RPMI7951 (cell line): ENCODE results near the gene A4GALT. TPM values are rescaled to one million over a fixed set of nuclear protein-coding genes. Genes with fewer than 3 reads are reported as not detected.
A peak's percentile ranks its signal among the peaks of the same experiment; 100 is the strongest.
"Not testable (repeated sequence)": the region's sequence is repeated elsewhere in the genome, so short reads cannot be mapped to it uniquely, and the experiment has no call there.

Experiments used
- DNase-seq: peaks from one replicate; pipeline ENCODE4 v3.0.0-alpha.2; 2012; ENCODE audit warnings: low read depth
- total RNA-seq: library from RNA; depleted of rRNA; stranded (reverse); fragments of >200 nt; shearing (Covaris generic); gene quantifications from 2 replicates; pipeline ENCODE4 v1.2.3, GENCODE V29; 2014; rRNA removed

The A4GALT gene
- 3.2 and 3.9 TPM in 2 replicates for total RNA-seq

DNA sequence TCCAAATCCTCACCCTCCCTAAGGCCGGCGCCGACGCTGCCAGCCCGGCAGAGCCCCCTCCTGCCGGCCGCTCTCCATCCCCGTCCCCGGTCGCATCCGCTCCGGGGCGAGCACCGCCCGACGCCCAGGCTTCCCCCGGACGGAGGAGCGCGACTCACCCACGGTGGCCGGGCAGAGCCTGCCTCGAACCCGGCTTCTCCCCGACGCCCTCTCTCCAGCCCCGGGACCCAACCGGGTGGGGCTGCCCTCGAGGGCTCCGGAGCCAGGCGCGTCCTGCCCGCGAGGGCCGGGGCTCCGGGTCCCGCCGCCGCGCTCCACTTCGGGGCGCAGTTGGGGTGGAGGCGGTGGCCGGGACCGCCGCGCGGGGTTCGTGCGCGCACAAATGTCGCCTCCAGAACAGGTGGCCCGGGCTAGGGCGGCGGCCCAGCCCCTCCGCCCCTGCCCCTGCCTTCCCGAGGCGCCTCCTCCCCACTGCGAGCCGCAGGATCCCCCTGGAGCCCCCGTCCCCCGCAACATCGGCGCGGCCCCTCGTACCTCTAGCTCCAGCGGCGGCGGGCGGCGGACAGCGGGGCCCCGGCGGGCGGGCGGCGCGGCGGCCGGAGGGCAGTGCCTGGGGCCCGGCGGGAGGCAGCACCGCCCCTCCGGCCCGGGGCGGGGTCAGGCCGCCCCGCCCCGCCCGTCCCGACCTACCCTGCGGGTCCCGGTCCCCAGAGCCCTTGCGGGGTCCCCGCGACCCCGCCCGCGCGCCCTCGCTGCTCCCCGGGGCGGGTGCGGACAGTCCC lies at the start of gene A4GALT:
TSS of gene A4GALT (minus strand) at position 608 of the 782 bp plus-strand sequence. CDS start 26,919 bp downstream, outside the sequence.
- no peak for DNase-seq

DNA sequence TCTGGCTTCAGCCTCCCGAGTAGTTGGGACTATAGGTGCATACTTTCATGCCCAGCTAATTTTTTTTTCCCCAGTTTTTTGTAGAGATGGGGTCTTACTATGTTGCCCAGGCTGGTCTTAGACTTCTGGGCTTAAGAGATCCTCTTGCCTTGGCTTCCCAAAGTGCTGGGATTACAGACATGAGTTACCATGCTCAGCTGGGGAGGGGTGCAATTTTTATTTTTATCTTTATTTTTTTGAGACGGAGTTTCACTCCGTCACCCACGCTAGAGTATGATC lies 49.7 kb upstream of the A4GALT start:
- no peak for DNase-seq

- peak; percentile 88 for DNase-seq
Observed at GRCh38 chr22:42769574-42770447, 49.1 kb upstream of the A4GALT start.

- no peak for DNase-seq
Observed at GRCh38 chr22:42769238-42769573, 48.5 kb upstream of the A4GALT start.

GRCh38 chr22:42768385-42769035 lies 47.8 kb upstream of the A4GALT start:
- DNase-seq = no peak

GRCh38 chr22:42766860-42767259 lies 46.2 kb upstream of the A4GALT start:
- no peak for DNase-seq

DNA sequence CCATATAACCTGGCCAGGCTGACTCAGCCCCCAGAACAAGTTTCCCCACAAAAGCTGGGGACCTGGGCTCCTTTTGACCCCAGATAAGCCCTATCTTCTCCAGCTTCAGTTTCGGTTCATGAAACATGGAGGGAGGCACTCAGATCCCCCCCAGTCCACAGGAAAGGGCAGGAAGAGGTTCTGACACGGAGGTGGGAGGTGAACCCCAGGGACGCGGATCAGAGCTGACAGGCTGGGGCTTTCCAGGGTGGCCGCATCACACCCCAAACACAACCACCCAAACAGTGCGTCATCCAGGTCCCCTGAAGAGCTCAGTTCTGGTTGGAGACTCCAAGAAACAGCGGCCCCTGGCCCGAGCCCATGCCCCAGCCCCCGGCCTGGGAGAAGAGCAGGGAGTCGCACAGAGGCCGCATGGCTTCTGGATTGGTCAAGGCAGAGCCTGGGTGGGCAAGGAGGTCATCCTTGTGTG lies 44.3 kb upstream of the A4GALT start:
- DNase-seq = no peak

DNA sequence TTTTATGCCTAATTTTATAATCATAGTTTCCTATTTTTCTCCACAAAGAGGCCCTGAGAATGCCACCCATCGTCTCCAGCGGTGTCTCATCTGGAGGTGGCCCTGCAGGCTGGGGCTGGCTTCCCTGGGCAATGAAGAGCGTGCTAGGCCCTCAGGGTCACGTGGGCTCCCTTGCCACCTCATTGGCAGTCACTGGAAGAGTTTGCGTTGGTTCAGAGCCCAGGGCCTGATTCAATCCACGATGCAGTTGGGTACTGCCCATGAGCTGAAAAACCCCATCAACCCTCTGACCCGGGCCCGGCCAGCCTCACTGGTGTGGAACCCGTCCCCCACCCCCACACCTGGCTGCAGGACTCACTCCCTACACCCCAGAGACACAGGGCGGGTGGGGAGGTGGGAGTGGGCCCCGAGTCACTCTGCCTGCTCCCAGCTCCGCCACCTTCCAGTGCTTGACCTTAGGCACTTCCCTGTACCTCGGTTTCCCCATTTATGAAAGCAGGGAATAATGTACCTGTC lies 43.4 kb upstream of the A4GALT start:
- no peak for DNase-seq

- DNase-seq = no peak
Observed at GRCh38 chr22:42760806-42761565, 40.3 kb upstream of the A4GALT start.

DNA sequence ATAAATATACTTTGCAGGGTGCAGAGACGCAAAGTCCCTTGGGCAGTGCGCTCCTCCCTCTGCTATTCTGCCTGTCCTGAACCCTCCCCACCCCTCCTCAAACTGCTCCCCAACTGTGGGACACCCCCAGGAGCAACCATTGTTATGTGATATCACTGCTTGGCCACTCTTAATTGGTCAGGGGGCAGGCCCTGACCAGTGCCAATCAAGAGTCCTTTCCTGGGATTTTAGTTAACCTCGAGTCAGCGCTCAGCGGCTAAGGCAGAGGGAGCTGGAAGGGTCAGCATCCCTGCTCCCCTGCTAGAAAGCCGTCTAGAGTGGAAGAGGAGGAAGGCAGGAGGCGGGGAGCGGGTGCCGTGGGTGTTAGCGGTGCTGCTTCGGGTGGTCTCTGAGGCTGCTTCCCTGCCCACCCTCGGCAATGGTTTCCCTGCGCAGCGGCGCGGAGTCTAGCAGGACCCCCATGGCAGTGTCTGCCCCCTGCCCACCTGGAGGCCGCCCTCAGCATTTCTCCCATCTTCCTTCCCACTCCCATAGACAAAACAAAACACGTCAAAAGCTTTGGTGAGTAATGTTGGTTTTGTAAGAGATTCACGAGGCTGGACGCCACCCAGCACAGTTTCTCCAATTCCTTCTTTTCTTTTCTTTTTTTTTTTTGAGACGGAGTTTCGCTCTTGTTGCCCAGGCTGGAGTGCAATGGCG lies 38.4 kb upstream of the A4GALT start:
- DNase-seq = no peak

DNA sequence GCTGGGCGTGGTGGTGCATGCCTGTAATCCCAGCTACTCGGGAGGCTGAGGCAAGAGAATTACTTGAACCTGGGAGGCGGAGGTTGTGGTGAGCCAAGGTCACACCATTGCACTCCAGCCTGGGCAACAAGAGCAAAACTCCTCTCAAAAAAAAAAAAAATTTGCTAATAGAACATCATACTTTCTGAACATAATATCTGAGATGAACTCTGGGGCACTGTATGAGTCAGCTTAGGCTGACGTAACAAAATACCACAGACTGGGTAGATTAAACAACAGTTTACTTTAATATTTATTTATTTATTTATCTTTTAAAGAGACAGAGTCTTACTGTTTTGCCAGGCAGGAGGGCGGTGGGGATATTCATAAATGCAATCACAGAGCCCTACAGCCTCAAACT lies 34.9 kb upstream of the A4GALT start:
- DNase-seq = peak; percentile 63

GRCh38 chr22:42755121-42755520 lies 34.5 kb upstream of the A4GALT start:
- DNase-seq = not testable (repeated sequence)

GRCh38 chr22:42754658-42755057 lies 34.0 kb upstream of the A4GALT start:
- peak; percentile 46 for DNase-seq

DNA sequence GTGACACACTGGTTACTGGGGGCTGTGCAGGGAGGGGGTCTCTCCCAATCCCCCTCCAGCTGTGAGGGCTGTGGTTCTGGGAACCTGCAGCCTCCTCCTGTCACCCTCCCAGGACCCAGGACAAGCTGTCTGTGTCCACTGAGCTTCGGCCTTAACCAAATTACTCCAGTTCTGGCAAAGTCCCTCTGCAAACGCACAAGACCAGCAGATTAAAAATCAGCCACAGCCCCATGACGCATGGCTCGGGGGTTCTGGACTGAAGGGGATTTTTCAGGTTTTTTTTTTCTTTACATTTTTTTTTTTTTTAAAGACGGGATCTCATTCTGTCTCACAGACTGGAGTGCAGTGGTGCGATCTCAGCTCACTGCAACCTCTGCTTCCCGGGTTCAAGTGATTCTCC lies 32.2 kb upstream of the A4GALT start:
- no peak for DNase-seq

DNA sequence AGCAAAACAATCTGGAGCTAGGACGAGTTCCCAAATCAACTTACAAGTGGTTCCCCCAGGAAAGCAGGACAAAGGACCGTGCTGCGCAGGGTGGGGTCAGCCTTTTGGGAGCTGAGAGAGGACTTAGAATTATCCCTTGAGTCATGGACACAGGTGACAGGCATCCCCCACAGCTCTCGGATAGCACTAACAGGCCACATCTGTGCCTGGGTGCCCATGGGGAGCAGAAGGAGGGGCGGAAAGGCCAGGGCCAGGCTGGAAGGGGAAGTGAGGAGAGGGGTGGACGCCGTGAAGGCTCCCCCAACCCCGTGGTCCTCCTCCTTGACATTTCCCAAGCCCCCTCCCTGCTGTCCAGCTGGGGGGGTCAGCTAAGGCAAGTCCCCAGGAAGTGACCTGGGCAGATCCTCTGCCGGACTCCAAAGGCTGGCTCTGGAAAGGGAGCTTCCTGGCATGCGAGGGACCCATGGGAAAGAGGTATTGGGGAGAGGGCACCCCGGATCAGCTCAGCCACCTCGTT lies 31.6 kb upstream of the A4GALT start:
- no peak for DNase-seq

DNA sequence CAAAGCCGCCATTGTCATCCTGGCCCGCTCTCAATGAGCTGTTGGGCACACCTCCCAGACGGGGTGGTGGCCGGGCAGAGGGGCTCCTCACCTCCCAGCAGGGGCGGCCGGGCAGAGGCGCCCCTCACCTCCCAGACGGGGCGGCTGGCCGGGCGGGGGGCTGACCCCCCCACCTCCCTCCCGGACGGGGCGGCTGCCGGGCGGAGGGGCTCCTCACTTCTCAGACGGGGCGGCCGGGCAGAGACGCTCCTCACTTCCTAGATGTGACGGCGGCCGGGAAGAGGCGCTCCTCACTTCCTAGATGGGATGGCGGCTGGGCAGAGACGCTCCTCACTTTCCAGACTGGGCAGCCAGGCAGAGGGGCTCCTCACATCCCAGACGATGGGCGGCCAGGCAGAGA lies 29.8 kb upstream of the A4GALT start:
- DNase-seq = not testable (repeated sequence)

DNA sequence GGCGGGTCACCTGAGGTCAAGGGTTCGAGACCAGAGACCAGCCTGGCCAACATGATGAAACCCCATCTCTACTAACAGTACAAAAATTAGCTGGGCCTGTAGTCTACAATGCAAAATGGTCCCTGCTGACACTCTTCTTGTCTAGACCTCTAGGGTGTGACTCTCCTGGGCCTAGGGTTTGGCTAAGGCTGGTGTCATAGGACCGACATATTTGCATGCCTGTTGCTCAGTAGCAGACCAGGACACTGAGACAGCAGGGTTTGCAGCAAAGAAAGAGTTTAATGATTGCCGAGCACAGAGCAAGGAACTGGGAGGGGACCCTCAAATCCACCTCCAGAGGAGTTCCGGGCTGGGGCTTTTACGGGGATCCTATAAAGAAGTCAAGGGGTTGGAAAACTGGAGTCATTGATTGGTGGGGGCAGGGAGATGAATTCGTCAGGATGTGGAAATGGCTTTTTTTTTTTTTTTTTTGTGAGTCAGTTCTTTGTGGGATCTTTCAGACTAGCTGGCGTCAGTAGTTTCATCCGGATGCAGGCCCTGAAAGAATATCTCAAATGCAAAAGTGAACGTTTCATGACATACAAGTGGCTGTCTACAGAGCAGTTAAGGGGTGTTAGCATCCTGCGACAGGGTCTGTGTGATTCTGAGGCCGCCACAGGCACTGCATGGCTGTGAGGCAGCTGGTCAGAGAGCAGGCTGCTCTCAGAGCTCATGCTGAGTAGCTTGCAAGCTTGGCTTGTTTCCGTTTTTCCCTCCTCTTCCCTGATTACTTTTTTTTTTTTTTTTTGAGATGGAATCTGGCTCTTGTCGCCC lies 27.2 kb upstream of the A4GALT start:
- DNase-seq = peak; percentile 67

GRCh38 chr22:42745118-42745517 lies 24.4 kb upstream of the A4GALT start:
- DNase-seq = peak; percentile 69

GRCh38 chr22:42743501-42743991 lies 22.9 kb upstream of the A4GALT start:
- DNase-seq = peak; percentile 57

GRCh38 chr22:42742940-42743339 lies 22.3 kb upstream of the A4GALT start:
- DNase-seq = no peak
